HG03342 (cell line): Measurements from ENCODE around the gene IRF2.
A peak's percentile ranks its signal among the peaks of the same experiment; 100 is the strongest.

Experiments used
- ATAC-seq: cut with Tn5 transposase; IDR thresholded peaks from one replicate; pipeline ENCODE4 v1.9.1; 2021; ENCODE audit warnings: mild to moderate bottlenecking, moderate library complexity; ENCODE audit not compliant: unreplicated experiment

IRF2 gene

GRCh38 chr4:184475096-184475461, 729 bp upstream of the IRF2 start:
- peak; percentile 21 for ATAC-seq

- no peak for ATAC-seq
Observed at GRCh38 chr4:184473499-184474262, 669 bp downstream of the IRF2 start.

- ATAC-seq, result peak; percentile 29
Observed at GRCh38 chr4:184472614-184473498, 1.5 kb downstream of the IRF2 start.

DNA sequence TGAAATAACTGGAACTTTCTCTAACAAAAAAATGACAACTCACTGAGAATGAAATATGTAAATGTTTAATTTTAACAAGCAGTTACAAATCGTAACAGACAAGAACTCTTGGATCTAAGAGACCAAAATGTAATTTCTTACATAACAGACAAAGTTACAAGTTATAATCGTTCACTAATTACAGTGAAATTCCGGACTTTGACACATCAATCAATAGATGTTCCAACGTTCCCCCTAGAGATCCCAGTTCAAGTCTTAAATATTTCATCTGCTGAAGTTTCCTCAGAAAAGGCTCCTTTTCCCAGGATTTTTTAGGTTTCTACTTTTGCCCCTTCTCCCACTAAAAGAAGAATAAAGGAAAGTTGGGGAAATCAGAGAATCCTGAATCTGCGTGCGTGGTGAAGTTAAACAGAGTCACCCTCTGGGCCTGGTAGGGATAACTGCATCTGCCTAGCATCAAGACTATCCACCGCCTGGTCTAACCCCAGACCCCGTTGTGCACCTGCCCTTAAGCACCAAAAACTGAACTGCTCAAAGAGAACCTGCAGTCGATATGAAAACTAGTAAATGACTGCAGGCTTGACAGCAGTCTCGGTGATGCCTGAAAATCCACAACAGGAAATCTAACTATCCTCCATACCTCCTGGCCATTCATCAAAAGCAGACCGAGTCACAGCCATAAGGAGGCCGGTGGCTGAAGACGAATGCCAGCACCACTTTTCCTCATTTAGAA, 2.3 kb downstream of the IRF2 start:
- no peak for ATAC-seq

DNA sequence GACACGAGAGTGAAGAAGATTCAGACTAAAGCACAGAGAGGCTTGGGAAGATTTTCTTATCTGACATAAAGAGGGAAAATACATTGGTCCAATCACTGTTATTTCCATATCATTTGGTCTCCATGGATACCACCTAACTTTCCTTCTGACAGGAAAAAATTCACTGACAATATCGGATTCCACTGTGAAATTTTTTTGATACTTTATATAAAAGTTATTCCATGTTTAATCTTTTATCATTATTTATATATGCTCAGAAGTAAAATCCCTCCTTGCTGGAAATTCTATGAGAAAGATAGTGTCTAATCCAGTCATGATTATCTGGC, 3.6 kb downstream of the IRF2 start:
- no peak for ATAC-seq

GRCh38 chr4:184466634-184467033, 7.7 kb downstream of the IRF2 start:
- ATAC-seq, result no peak

GRCh38 chr4:184464759-184465454, 9.4 kb downstream of the IRF2 start:
- ATAC-seq, result no peak

DNA sequence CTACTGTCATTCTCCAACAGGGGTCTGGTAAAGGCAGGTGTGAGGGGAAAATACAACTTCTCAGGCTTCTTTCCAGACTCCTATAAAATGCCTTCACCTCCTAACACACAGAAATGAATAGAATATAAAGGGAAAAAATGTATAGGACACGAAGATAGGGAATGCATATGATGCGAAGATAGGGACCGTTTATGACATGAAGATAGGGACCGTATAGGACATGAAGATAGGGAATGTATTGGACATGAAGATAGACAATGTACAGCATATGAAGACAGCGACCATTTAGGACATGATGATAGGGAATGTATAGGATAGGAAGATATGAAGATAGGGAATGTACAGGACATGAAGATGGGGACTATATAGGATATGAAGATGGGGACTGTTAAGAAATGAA, 10.5 kb downstream of the IRF2 start:
- no peak for ATAC-seq

- no peak for ATAC-seq
Observed at GRCh38 chr4:184463158-184463557, 11.2 kb downstream of the IRF2 start.

- ATAC-seq, result no peak
Observed at GRCh38 chr4:184462724-184463123, 11.6 kb downstream of the IRF2 start.

- no peak for ATAC-seq
Observed at GRCh38 chr4:184461711-184462441, 12.5 kb downstream of the IRF2 start.

- no peak for ATAC-seq
Observed at GRCh38 chr4:184460499-184461285, 13.7 kb downstream of the IRF2 start.

DNA sequence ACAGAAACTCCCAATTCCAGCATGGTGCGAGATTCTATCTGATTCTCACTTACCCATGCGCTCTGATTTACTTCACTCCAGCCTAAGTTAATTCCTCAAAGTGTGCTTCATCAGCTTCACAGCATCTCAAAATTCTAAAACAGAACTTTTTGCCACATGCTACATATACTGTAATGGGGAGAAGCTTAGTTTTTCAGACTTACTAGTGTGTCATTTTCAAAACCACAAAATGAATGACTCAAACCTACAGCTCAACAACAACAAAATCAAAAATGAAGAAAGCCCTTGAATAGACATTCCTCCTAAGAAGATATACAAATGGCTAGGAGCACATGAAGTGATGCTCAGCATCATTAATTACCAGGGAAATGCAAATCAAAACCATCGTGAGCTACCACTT, 14.9 kb downstream of the IRF2 start:
- no peak for ATAC-seq

GRCh38 chr4:184457535-184458249, 16.7 kb downstream of the IRF2 start:
- ATAC-seq, result no peak

- no peak for ATAC-seq
Observed at GRCh38 chr4:184456337-184456736, 18.0 kb downstream of the IRF2 start.

DNA sequence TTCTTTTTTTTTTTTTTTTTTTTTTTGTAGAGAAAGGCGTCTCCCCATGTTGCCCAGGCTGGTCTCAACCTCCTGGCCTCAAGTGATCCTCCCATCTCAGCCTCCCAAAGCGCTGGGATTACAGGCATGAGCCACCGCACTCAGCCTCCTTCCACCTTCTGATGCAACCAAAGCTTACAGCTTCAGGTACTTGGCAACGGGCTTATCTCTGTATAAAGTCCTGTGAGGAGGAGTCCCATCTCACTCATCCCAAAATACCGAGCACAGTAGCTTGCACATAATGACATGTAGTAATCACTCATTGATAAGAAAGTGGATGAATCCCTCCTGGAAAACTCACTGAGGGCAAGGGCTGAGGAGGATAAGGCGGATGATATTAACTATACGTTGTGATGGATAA, 19.1 kb downstream of the IRF2 start:
- no peak for ATAC-seq

GRCh38 chr4:184453365-184454160, 20.8 kb downstream of the IRF2 start:
- peak; percentile 58 for ATAC-seq

- no peak for ATAC-seq
Observed at GRCh38 chr4:184452740-184453139, 21.6 kb downstream of the IRF2 start.
